CD4-positive, alpha-beta T cell treated with Interferon alpha-2 for 1 hour (primary cell): ENCODE measurements around the gene SLC48A1.

Experiments used
- DNase-seq, 2 donors: peaks; one replicate each; pipeline ENCODE4 v3.0.0-alpha.2; 2020 to 2022

Gene SLC48A1

DNA sequence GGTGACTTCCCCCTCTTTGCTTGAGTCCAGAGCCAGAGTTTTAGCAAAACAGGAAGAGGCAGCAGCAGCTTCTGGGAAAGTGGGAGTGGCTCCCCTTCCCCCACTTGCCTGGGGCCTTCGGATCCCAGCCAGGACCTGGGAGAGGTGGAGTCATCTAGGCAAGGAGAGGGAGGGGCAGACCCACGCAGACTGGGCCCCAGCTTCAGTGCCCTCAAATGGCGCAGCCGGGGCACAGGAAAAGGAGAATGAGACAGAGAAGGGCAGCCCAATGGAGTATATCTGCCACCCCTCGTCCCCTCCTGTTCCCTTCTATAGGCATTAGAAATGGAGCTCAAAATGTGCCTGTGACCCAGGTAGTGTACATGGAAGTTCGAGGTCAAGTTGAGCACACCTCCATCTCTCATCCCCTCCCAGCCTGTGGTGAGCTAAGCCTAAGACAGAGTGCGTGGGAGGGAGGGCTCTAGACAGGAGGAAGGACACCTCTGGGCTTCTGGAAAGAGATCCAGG lies 56.0 kb downstream of the SLC48A1 start:
- no peak for DNase-seq

DNA sequence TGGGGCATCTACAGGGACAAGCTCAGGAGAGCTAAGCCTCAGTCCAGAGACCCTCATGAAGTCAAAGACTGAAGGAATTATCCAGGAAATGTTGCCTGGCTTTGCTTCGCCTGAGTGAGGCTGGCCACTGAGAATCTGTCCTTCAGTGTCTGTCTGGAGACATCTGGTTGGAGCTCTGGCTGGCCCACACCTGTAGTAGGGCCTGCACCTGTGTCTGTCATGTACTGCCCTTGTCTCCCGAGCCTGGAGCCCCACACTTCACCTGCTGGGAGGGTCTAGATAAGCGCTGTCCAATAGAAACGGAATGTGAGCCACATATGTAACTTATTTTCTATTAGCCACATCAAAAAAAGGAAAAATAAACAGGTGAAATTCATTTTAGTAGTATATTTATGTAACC lies 56.5 kb downstream of the SLC48A1 start:
- no peak for DNase-seq
